ENCODE measurements around the gene KCNJ4.

KCNJ4 gene

GRCh38 chr22:38432264-38432663 lies 22.7 kb downstream of the KCNJ4 start:
- no peak for DNase-seq (ENCODE audit: low read depth in 3 of 3, low spot score in 1 of 3)

- DNase-seq (ENCODE audit: low read depth in 3 of 3, low spot score in 1 of 3), result no peak
These were observed 23.6 kb downstream of the KCNJ4 start for GRCh38 chr22:38431266-38432010.

DNA sequence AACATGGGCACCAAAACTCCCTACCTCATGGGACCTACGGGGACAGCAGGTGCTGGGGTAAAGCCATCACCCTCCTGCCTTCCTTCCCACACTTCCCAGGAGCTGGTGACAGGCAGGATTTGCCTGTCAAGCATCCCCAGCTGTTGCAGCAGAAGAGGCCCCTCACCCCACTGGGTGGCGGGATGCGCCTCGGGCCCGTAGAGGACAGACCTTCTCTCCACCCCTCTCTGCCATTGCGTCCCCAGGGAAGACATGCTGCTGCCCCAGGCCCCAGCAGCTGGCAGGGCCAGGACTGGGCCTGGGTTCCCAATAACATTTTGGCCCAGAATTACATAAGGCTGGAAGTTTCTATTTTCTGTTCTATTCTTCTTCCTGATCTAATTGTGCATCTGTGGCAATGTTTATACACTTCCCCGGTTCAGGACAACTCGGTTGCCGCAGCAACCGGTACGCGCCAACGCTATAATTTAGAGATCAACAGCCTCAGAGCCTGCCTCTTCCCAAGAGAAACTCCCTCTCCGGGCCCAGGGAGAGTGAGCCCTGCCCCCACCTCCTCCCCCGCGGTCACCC lies 25.4 kb downstream of the KCNJ4 start:
- DNase-seq (ENCODE audit: low read depth in 3 of 3, low spot score in 1 of 3), result no peak

GRCh38 chr22:38428714-38429113 lies 26.3 kb downstream of the KCNJ4 start:
- DNase-seq (ENCODE audit: low read depth in 3 of 3, low spot score in 1 of 3), result no peak

GRCh38 chr22:38427940-38428339 lies 27.1 kb downstream of the KCNJ4 start:
- no peak for DNase-seq (ENCODE audit: low read depth in 3 of 3, low spot score in 1 of 3)

- DNase-seq (ENCODE audit: low read depth in 3 of 3, low spot score in 1 of 3), result no peak
These were observed 27.5 kb downstream of the KCNJ4 start for GRCh38 chr22:38427465-38427864.

DNA sequence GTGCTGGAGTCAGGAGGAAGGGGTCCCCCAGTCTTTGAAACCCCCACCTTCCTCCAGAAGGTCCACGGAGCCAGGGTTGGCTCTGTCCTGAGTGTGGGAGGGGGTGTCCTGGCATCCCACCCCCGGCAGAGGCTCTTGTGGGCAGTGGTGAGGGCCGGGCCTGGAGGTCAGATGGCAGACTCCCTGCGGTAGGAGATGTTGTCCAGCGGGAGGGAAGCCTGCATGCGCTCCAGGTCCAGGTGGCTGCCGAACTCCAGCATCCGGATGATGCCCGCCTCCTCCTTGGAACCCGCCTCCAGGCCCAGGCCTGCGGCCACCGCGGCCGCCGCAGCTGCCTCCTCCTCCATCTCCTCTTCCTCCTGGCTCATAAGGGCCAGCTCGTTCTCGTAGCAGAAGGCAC lies 28.4 kb downstream of the KCNJ4 start:
- DNase-seq (ENCODE audit: low read depth in 3 of 3, low spot score in 1 of 3), result no peak

- no peak for DNase-seq (ENCODE audit: low read depth in 3 of 3, low spot score in 1 of 3)
These were observed 30.4 kb downstream of the KCNJ4 start for GRCh38 chr22:38424525-38425080.

DNA sequence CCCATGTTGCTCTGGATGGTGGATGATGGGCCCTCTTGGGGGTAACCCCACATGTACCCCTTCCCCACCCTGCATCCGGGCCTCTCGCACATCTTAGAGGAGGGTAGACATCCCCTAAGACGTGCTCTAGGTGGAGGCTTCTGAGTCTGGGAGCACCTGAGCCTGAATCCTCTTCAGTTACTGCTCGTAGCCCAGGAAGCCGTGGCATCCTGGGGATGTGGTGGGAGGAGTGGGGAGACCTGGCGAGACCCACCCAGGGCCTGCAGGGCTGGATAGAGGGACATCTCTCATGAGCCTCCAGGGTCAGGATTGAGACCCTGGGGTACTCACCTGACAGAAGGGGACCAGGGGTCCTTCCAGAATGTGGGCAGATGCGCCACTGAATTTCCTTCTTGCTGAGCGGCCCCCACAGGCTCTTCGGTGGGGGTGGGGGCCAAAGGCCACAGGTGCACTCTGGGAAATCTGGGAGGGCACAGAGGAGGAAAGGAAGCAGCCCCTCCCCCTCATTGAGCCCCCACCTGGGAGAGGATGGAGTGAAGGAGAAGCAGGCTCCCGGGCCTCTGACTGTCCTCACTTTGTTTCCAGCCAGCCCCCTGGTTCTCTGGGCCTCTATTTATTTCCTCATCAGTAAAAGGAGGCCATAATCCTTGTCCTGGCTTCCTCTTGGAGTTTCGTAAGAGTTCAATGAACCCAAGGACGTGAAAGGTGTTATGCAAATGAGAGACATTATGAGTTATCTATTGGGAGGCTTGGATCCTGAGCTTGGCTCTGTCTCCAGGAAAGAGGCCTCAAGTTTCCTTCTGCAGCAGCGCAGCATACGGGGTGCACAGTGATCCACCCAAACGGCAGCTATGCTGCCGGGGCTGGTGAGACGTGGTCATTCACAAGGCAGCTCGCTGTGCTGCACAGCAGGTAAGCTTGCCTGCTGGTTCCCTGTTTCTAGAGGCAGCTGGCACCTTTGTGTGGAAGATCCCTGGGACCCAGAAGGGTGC lies 31.2 kb downstream of the KCNJ4 start:
- DNase-seq (ENCODE audit: low read depth in 3 of 3, low spot score in 1 of 3), result no peak

- no peak for DNase-seq (ENCODE audit: low read depth in 3 of 3, low spot score in 1 of 3)
These were observed 32.1 kb downstream of the KCNJ4 start for GRCh38 chr22:38422611-38423511.

GRCh38 chr22:38420734-38421133 lies 34.3 kb downstream of the KCNJ4 start:
- no peak for DNase-seq (ENCODE audit: low read depth in 3 of 3, low spot score in 1 of 3)

DNA sequence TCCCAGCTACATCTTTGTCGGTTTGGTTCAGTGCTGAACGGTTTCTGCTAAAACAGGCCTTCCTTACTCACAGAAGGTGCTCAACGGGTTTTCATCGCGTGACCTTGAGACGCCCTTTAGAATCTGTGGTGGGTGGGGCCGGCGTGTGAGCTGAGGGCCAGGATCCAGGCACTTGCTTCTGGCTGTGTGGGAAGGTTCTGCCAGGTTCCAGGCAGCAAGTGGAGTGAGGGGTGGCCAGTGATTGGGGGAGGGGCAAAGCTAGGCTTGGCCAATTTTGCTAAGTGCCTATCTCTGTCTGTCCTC lies 35.2 kb downstream of the KCNJ4 start:
- no peak for DNase-seq (ENCODE audit: low read depth in 3 of 3, low spot score in 1 of 3)

GRCh38 chr22:38419121-38419857 lies 35.7 kb downstream of the KCNJ4 start:
- DNase-seq (ENCODE audit: low read depth in 3 of 3, low spot score in 1 of 3), result no peak

DNA sequence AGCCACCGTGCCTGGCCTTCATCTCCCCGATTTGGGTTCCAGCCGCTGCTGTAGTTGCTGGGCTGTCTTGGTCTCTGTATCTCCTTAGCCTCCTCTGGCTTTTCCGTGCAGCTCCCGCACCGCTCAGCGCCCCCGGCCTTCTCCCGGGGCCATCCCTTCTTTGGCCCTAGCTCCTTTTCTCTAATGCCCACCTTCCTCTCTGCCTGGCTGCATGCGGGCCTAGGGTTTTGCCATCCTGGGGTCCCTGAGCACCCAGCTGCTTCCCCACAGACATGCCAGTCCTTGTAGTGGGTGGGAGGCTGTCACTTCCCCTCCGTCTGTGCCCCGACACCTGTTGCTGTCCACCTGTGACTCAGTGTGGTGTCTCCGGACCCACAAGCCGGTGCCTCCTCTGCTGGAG lies 36.4 kb downstream of the KCNJ4 start:
- no peak for DNase-seq (ENCODE audit: low read depth in 3 of 3, low spot score in 1 of 3)

GRCh38 chr22:38417252-38418060 lies 37.5 kb downstream of the KCNJ4 start:
- DNase-seq (ENCODE audit: low read depth in 3 of 3, low spot score in 1 of 3), result no peak

- no peak for DNase-seq (ENCODE audit: low read depth in 3 of 3, low spot score in 1 of 3)
These were observed 38.3 kb downstream of the KCNJ4 start for GRCh38 chr22:38416621-38417251.

- no peak for DNase-seq (ENCODE audit: low read depth in 3 of 3, low spot score in 1 of 3)
These were observed 39.3 kb downstream of the KCNJ4 start for GRCh38 chr22:38415561-38416321.

DNA sequence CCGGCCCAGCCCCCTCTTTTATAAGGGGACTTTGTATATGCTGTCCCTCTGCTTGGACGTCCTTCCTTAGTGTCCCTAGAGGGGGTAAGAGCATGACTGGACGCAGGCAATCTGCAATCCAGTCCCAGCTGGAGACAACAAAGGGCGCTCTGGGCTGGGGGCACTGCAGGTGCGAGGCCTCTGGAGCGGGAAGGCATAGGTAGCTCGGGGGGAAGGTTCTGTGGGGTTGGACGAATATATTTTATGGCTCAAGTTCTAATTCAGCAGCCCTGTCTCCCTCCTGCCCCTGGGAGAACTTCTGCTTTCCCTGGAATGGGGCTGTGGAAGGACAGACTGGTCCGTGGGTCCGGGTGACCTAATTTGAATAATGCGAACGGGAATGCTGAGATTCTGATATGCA lies 40.0 kb downstream of the KCNJ4 start:
- DNase-seq (ENCODE audit: low read depth in 3 of 3, low spot score in 1 of 3), result no peak

Data from stimulated activated CD4-positive, alpha-beta T cell treated with anti-CD3 and anti-CD28 coated beads, TNF-alpha, amount 100 ng/mL, for 1 hour (primary cell).